Esophagus (tissue), 2 donors: ENCODE results near the gene SERP2. TPM values are rescaled to one million over a fixed set of nuclear protein-coding genes. Genes with fewer than 3 reads are reported as not detected.

Source experiments
- H3K27ac ChIP-seq, 2 donors: one replicate each; pipeline ENCODE4 v1.5.1; 2013; ENCODE audit warnings: low read depth in 2 of 2, mild to moderate bottlenecking in 2 of 2, inconsistent platforms in 1 of 2, low read length in 1 of 2, moderate library complexity in 1 of 2
- H3K27me3 ChIP-seq, 2 donors: one replicate each; pipeline ENCODE4 v1.6.1; 2013; ENCODE audit warnings: low read length in 2 of 2, control low read depth in 1 of 2, mild to moderate bottlenecking in 1 of 2; ENCODE audit not compliant: insufficient read depth in 2 of 2, control insufficient read depth in 1 of 2
- H3K36me3 ChIP-seq, 2 donors: one replicate each; pipeline ENCODE4 v1.6.1; 2013; ENCODE audit warnings: low read length in 1 of 2; ENCODE audit not compliant: control insufficient read depth in 2 of 2, insufficient read depth in 2 of 2
- H3K4me1 ChIP-seq, 2 donors: one replicate each; pipeline ENCODE4 v1.6.1; 2013; ENCODE audit warnings: low read length in 1 of 2; ENCODE audit not compliant: control insufficient read depth in 2 of 2, insufficient read depth in 2 of 2
- H3K4me3 ChIP-seq, 2 donors: one replicate each; pipeline ENCODE4 v1.5.1; 2013; ENCODE audit warnings: low read length in 2 of 2, mild to moderate bottlenecking in 2 of 2, low read depth in 1 of 2, moderate library complexity in 1 of 2
- H3K9me3 ChIP-seq, 2 donors: one replicate each; pipeline ENCODE4 v1.6.1; 2013; ENCODE audit warnings: mild to moderate bottlenecking in 2 of 2, low read depth in 1 of 2, low read length in 1 of 2, moderate library complexity in 1 of 2; ENCODE audit not compliant: control insufficient read depth in 2 of 2, insufficient read depth in 1 of 2
- WGBS, 2 donors: extraction: QIAGEN DNeasy Blood & Tissue Kit; methylation state at CpG; one replicate each; pipeline ENCODE4 v1.1.7; 2013; 5-methylcytosine and 5-hydroxymethylcytosine counted together
- polyA plus RNA-seq, 2 donors: library from polyadenylated mRNA; stranded (reverse); fragments of 200-250 nt; gene quantifications; one replicate each; pipeline ENCODE4 v1.2.3, GENCODE V29; 2013
- donor health status: healthy with polysubstance abuse.
- donor health status: Bipolar disorder and iron deficiency.

SERP2 gene
- polyA plus RNA-seq, 2 donors: 0.83 to 1.8 TPM

DNA sequence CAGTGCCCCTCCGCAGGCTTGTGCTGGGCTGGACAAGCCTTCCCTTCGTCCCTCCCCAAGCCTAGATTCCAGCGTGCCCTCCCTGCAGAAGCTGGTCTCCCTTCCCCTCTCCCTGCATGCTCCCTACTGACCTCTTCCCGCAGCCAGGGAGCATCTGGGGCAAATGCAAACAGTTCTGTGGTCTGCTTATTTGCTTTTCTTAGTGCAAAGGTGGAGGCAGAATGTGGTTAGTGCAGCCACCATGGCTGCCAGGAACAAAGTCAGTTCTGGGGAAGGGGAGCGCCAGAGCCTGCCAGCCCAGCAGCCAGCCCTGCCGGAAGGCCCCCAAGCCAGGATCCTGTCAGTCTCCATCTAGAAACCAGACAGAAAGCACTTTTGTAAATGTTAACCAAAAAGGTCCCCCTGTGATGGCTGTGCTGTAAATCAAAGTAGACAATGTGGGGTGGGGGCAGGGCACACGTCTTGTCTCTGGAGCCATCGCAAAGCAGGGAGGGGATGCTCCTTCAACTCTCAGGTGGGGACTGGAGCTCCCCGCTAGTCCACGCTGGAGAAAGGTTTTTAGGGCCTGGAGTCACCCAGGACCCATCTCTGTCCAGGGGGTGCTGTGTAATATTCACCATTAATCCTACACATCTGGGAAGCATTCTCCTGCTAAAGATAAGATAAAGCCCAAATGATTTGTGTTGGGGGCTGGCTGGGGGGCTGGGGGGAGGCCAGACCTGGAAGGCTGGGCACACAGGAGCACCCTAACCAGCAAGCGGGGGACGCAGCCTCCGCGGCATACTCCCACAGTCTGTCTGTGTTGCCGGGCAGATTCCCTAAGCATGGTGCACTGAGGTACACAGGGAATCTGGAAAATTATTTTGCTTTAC lies 30.9 kb downstream of the SERP2 start:
- no peak overlapping the region for H3K27ac ChIP-seq
- H3K4me3 ChIP-seq: no peak overlapping the region
- 74 to 78% methylated on average over 15 of the region's 15 CpGs for WGBS, 2 donors

DNA sequence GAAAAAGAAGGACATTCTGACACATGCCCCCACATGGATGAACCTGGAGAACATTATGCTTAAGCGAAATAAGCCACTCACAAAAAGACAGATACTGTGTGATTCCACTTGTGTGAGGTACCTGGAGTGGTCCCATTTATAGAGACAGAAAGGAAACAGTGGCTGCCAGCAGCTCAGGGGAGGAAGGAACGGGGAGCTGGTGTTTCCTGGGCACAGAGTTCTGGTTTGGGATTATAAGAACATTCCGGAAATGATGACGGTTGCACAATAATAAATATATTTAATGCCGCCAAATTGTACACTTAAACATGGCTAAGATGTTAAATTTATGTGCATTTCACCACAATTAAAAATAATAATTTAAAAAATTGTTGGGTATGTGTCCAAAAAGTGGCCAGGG lies 33.0 kb downstream of the SERP2 start:
- H3K4me1 ChIP-seq: peaks cover 3 to 11% of the 10 kb centered on the region in 2 donors
- no peaks in the 10 kb centered on the region for H3K27me3 ChIP-seq
- no peak overlapping the region for H3K4me3 ChIP-seq
- 77 to 85% methylated on average over 5 of the region's 5 CpGs for WGBS, 2 donors
- no peak overlapping the region for H3K27ac ChIP-seq
- no peaks in the 10 kb centered on the region for H3K9me3 ChIP-seq
- no peaks in the 10 kb centered on the region for H3K36me3 ChIP-seq

More for the DNA sequence above, 30.9 kb downstream of the SERP2 start:
- peaks cover 0 to 11% of the 10 kb centered on the region in 2 donors for H3K4me1 ChIP-seq
- H3K27me3 ChIP-seq: no peaks in the 10 kb centered on the region
- H3K36me3 ChIP-seq: no peaks in the 10 kb centered on the region
- H3K9me3 ChIP-seq: no peaks in the 10 kb centered on the region

DNA sequence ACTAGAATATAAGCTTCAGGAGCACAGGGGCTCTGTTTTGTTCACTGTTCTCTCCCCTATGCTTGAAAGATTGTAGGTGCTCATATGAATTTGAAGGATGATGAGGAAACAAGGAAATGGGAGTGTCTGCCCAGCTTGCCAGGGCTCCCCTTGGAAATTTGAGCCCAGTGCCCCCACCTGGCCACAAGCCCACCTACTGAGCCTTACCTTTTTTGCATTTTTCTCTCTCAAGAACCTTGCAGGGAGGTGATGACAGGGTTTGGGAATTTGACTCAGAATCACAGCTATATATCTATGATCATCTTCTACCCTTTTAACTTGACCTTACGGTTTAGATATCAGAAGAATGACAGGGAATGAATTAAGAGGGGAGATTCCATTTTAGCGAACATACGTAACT lies 33.8 kb downstream of the SERP2 start:
- no peak overlapping the region for H3K27ac ChIP-seq
- WGBS, 2 donors: 90 to 95% methylated on average over 3 of the region's 3 CpGs
- no peaks in the 10 kb centered on the region for H3K27me3 ChIP-seq
- H3K4me1 ChIP-seq: peaks cover 3 to 11% of the 10 kb centered on the region in 2 donors
- no peaks in the 10 kb centered on the region for H3K9me3 ChIP-seq
- no peak overlapping the region for H3K4me3 ChIP-seq
- H3K36me3 ChIP-seq: no peaks in the 10 kb centered on the region

DNA sequence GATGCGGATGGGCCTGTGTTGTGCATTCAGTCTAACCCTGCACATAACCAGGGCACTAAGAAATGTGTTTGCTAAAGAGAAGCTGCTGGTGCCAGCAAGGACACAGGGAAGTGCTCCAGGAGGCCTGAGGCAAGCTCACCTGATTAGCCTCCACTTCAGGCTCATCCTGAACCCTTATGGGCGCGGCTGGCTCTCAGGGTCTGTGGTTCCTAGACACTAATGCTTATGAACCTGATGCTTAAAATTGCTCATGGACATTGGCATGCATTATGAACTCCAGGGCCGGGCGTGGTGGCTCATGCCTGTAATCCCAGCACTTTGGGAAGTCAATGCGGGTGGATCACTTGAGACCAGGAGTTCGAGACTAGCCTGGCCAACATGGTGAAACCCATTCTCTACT lies 34.3 kb downstream of the SERP2 start:
- H3K27ac ChIP-seq: no peak overlapping the region
- 88 to 89% methylated on average over 7 of the region's 7 CpGs for WGBS, 2 donors
- H3K4me3 ChIP-seq: no peak overlapping the region
- no peaks in the 10 kb centered on the region for H3K9me3 ChIP-seq
- H3K27me3 ChIP-seq: no peaks in the 10 kb centered on the region
- H3K4me1 ChIP-seq: peaks cover 3 to 10% of the 10 kb centered on the region in 2 donors
- H3K36me3 ChIP-seq: no peaks in the 10 kb centered on the region

DNA sequence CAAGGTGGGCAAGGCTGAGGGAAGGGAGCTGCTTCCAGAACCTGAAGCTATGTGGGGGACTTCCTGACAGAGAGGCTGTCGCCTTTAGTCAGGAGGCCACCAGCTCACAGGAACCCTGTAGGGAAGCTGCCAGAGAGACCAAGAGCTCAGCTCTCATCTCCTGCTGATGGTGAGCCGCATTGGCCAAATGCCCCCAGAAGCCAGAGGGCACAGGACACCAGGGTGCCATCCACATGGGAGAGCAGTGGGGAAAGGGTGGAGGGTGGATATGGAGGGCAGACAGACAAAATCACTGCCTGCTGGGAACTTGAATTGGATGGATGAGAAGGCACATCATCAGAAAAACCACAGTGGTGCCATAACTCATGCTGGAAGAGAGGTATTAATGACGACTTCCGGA lies 36.0 kb downstream of the SERP2 start:
- Histone ChIP-seq H3K36me3 (no peaks in the 10 kb centered on the region), H3K4me3 (no peak overlapping the region), H3K27ac (no peak overlapping the region), H3K9me3 (no peaks in the 10 kb centered on the region), H3K27me3 (no peaks in the 10 kb centered on the region), H3K4me1 (peaks cover 0 to 3% of the 10 kb centered on the region in 2 donors)
- 86 to 90% methylated on average over 4 of the region's 4 CpGs for WGBS, 2 donors

DNA sequence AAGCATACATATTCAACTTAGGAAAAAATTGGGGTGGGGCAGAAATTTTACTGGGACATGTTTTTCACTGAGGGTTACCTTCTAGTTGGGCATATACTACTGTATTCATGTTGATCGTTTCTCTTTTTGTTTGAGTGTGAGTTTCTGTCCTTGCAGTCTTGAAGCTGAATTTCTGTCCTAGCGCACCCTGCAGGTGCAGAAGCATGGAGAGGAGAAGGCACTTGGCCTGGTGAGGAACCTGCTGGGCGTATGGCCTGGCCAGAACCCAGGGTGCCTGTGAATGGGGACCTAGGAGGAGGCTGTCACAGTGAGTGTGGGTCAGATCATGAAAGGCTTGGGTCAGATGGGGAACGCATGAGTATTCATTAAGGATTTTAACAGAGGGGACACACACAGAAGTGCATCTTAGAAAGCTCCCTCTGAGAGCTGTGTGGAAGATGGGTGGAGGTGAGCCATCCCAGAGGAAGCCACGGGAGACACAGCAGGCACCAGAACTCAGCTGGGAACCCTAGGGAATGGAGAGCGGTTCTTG lies 36.8 kb downstream of the SERP2 start:
- H3K27me3 ChIP-seq: no peaks in the 10 kb centered on the region
- H3K4me1 ChIP-seq: peaks cover 0 to 3% of the 10 kb centered on the region in 2 donors
- H3K9me3 ChIP-seq: no peaks in the 10 kb centered on the region
- 74 to 83% methylated on average over 6 of the region's 6 CpGs for WGBS, 2 donors
- H3K27ac ChIP-seq: no peak overlapping the region
- H3K4me3 ChIP-seq: no peak overlapping the region
- no peaks in the 10 kb centered on the region for H3K36me3 ChIP-seq

DNA sequence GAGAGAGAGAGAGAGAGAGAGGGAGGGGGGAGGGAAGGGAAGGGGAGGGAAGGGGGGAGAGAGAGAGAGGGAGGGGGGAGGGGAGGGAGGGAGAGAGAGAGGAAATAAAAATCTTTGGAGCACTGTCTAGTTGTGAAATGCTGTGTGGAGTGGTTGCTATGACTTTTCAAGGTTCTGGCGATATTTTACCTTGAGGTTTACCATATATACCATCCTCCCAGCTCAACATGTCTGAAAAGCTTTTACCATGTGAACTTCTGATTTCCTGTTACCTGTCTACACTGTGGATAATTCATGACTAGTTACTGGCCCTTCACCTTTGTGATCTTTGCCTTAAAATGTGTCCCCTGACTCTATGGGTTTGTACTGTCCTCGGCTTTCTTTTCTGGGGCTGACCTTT lies 38.2 kb downstream of the SERP2 start:
- Histone ChIP-seq H3K4me1 (peaks cover 0 to 4% of the 10 kb centered on the region in 2 donors), H3K9me3 (no peaks in the 10 kb centered on the region), H3K27ac (no peak overlapping the region), H3K36me3 (no peaks in the 10 kb centered on the region), H3K4me3 (no peak overlapping the region), H3K27me3 (no peaks in the 10 kb centered on the region)
- 82 to 91% methylated on average over 2 of the region's 2 CpGs for WGBS, 2 donors

DNA sequence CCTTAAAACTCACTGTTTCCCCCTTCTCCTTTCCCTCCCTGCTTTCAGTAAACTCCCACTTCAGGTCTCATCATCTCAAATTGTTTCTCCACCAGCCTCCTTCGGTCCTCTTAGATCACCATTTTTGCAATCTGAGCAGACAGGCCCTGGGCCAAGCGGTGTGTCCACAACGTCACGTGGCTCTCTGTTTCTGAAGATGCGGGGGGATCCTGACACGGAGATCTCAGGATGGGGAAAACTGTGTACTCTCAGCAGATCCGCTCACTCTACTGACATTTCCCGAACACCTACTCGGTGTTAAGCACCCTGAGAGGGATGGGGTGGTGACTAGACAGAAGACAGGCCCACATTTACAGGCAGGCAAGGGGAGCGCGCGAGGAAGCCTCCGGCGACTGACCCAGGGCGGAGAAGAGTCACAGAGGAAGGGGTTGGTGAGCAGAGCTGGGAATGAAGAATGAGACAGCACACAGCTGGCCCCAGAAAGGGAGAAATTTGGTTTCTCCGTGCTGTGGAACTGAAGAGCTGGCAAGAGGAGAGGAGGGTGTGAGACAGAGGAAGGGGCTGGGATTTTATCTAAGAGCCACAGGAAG lies 38.8 kb downstream of the SERP2 start:
- Histone ChIP-seq H3K36me3 (no peaks in the 10 kb centered on the region), H3K4me1 (peaks cover 0 to 5% of the 10 kb centered on the region in 2 donors), H3K27ac (no peak overlapping the region), H3K9me3 (no peaks in the 10 kb centered on the region), H3K4me3 (no peak overlapping the region), H3K27me3 (no peaks in the 10 kb centered on the region)
- WGBS, 2 donors: 81 to 83% methylated on average over 16 of the region's 16 CpGs

DNA sequence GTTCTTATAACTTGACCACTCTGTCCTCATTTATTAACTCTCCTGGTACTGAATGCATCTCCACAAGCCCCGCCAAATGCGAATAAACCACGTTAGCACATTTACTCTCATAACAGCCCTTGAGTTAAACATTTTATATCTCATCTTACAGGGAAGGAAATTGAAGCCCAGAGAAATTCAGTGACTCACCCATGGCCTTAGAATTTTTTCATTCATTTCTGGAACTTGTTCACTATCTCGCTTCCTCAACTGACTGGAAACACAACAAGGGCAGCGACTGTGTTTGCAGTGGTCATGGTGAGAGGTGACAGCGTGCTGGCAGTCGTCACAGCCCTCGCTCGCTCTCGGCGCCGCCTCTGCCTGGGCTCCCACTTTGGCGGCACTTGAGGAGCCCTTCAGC lies 39.5 kb downstream of the SERP2 start:
- no peak overlapping the region for H3K4me3 ChIP-seq
- H3K9me3 ChIP-seq: no peaks in the 10 kb centered on the region
- peaks cover 0 to 5% of the 10 kb centered on the region in 2 donors for H3K4me1 ChIP-seq
- H3K27ac ChIP-seq: no peak overlapping the region
- H3K27me3 ChIP-seq: no peaks in the 10 kb centered on the region
- WGBS, 2 donors: 87 to 88% methylated on average over 13 of the region's 13 CpGs
- H3K36me3 ChIP-seq: no peaks in the 10 kb centered on the region
